Stimulated activated CD4-positive, alpha-beta T cell treated with anti-CD3 and anti-CD28 coated beads, Interleukin-1b, Interleukin-23, amount 100 ng/mL, for 1 hour (primary cell): ENCODE measurements around the gene CCDC149.

Experiments used
- DNase-seq, 2 donors: peaks; one replicate each; pipeline ENCODE4 v3.0.0-alpha.2; 2020; ENCODE audit warnings: low read depth in 2 of 2

Gene CCDC149

DNA sequence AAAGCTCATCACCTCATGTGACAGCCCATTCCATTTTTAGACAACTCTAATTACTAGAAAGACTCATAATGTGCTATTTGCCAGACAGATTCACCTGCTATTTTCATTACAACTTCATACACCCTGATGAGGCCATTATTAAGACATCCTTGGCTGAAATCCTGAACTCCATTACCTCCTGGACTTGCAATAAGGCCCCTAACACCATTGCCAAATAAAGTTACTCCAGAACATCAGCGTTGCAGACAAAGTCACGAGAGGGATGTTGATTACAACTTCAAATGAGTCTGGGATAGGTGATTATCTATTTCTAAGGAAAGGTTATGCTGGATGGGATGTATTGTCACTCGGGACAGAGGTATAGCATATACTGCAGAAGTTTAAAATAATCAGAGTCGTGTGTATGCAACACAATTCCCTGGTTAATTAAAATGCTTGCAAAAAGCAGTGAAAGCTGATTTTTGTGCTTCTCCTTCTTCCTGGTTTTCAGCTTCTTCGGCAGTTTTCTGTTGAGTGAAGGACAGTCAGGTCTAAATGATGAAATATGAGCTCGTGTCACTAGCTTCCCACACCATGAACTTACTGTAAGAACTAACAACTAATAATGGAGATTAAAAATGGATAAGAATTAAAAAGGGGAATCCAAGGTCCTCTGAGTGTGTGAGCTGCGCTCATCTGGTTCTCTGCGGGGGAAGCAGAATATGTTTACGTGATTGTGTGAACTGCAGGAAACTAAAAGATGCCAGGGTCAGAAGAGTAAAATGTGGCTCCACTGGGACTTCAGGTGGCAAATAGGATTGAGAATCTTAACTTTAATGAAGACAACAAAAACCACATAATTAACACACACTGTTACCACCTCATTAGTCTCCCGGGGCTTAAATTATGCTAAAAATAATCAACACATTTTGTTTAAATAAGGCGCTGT lies 135.0 kb downstream of the CCDC149 start:
- DNase-seq: no peak

DNA sequence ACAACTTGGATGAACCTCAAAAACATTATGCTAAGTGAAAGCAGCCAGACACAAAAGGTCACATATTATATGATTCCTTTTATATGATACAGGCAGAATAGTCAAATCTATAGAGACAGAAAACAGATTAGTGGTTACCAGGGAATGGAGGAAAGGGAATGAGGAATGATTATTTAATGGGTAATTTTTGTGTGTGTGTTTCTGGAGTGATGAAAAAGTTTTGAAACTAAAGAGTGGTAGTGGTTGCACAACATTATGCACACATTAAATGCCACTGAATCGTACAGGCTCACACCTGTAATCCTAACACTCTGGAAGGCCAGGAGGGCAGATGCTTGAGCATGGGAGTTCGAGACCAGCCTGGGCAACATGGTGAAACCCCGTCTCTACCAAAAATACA lies 137.1 kb downstream of the CCDC149 start:
- DNase-seq: no peak

DNA sequence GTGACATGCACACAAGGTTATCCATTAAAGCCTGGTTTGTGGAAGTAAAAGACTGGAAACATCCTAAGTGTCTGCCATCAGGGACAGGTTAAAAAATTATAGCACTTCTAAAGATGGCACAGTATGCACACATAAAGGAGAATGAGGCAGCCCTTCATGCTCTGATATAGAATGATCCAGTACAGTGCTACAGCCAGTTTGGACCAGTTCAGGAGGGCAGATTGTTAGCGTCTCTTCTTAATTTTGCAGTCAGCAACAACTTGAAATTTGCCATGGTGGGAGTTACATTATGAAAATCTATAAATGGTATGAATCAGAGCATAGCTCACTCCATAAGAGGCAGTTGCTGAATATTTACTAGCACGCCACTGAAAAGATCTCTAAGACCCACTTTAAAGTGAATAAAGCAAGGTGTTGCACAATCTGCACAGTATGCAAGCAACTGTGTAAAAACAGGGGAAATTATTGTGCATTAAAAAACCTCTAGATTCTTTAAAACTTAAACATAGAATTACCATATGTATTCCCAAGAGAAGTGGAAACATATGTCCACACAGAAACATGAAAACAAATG lies 137.7 kb downstream of the CCDC149 start:
- no peak for DNase-seq

DNA sequence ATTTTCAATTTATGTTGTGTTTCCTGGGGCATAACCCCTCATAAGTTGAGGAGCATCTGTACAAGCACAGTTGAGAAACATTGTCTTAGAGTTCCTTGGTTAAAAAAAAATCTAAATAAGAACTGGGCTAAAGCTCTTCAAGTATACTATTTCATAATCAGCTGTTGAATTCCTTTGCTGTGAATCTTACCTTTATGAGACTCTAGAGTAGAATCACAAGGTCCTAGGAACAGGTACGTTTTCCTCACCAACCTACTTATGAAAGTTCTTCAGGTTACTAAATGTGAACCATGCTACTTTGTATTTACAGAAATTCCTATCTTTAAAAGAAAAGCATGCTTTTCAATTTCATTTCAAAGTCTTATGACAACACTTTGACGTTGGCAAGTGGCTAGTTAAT lies 138.4 kb downstream of the CCDC149 start:
- DNase-seq: no peak

DNA sequence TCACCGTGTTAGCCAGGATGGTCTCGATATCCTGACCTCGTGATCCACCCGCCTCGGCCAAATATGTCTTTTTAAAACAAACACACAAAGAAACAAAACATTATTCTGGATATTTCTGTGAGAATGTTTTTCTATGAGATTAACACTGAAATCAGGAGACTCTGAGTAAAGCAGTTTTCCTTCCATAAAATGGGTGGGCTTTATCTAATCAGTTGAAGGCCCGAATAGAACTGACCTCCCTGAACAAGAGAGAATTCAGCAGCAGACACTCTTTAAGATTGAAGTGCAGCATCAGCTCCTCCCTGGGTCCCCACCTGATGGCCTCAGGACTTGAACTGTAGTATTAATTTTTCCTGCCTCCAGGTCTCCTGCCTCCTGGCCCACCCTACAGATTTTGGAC lies 139.9 kb downstream of the CCDC149 start:
- DNase-seq: no peak

DNA sequence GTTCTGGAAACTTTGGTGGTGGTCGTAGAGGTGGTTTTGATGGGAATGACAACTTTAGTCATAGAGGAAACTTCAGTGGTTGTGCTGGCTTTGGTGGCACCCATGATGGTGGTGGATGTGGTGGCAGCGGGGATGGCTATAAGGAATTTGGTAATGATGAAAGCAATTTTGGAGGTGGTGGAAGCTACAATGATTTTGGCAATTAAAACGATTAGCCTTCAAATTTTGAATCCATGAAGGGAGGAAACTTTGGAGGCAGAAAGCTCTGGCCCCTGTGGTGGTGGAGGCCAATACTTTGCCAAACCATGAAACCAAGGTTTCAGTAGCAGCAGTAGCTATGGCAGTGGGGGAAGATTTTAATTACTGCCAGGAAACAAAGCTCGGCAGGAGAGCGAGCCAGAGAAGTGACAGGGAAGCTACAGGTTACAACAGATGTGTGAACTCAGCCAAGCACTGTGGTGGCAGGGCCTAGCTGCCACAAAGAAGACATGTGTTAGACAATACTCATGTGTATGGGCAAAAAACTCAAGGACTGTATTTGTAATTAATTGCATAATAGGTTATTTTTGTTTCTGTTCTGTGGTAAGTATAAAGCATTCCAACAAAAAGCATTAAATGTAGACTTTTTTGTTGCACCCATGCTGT lies 140.7 kb downstream of the CCDC149 start:
- DNase-seq: no peak

DNA sequence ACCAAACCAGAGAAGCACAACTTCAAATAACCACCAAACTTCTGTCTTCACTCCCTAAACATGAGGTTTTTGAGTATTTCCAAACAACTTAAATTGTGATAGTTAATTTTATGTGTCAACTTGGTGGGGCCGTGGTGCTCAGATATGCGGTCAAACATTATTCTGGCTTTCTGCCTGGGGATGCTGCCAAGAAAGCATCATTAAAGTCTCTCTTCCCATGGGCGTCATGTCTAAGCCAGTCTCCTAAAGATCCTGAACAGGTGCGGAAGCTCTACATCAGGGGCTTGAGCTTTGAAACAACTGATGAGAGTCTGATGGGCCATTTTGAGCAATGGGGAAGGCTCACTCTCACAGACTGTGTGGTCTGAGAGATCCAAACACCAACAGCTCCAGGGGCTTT lies 141.6 kb downstream of the CCDC149 start:
- no peak for DNase-seq

DNA sequence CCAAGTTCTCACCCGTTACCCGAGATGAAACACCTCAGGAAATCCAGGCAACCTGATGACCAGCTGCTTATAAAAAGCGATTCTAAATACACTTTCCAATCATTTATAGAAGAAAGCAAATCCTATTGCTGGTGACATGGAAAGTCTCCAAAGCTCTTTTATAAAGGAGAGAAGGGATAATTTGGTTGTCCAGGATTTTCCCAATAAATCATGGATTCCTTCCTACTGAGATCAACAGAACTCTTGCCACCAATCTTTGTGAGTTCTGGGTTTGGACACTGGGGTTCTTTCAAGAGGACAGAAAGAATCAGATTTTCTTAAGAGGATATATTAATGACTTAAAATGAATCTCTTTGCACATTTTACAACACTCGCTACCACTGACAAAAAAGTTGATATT lies 142.2 kb downstream of the CCDC149 start:
- DNase-seq: no peak

DNA sequence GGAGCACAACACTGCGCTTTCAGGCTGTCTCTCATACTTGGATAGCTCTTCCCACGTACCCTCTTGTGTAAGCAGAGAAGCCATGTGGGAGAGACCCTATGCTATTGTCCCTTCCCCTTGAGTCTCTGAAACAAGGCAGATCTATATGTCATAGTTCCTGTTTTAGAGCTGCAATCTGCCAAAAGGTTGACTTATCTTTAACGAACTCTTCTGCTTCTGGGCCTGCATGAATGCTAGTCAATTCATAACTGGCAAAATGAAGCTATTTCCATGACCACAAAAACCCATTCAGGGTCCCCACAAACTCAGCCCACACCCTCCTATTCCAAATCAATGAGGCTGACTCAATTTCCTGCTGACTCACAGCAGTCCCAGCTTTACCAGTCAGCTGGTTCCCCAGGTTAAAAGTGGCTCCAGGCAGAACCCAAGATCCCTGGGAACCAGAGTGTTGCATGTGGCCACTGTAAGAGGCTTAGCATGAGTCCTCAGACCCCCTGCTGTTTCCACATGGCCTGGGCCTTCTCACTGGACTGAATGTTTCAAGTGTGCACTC lies 142.7 kb downstream of the CCDC149 start:
- no peak for DNase-seq

DNA sequence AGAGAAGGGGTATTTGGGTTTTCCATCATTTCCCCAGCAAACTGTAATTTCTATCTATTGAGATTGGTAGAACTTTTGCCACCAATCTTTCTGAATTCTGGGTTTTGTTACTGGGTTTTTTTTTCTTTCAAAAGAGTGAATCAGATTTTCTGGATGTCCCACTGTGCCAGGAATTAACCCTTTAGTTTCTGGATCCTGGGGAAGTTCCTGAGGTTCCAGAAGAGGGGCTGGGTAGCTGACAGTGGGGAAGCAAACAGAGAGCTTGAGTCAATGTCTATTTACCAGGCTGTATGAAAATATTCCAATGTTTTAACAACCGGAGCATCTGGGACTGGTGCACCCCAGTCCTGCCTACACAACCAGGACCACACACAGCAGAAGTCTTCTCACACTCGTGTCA lies 143.3 kb downstream of the CCDC149 start:
- DNase-seq: no peak

DNA sequence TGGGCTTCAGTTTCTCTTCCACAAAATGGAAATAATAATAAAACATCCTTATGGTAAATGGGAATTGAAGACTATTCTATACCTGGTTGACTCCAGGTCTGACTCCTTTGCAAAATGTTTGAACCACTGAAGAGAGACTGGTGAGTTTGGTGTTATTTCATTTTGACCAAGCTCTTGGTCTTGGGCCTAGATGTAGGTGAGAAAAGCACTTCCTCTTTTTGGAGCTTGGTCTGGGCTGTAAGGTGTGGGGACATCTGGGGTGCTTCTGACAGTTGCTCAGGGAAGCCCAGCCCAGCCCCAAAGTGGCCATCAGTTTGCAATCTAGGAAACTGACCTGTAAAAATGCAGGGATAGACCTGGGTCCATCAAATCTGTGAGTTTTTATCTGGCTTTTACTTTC lies 144.2 kb downstream of the CCDC149 start:
- no peak for DNase-seq

DNA sequence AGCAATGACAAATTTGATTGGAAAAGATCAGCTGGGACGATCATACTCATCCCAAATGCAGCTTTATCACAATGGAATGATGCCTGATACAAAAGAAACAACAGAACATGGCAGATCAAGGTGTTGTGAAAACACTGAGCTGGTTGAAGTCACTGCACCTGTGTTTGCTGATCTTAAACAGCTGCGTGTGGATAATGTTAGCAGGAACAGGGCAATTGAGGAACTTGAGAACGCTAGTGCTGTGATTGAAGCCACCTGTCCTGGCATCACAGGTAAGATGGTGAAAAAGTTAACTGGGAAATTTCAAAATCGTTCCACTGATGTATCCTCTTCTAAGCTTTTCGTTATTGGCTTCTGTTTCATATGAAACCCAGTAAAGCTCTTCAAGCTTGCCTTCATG lies 144.8 kb downstream of the CCDC149 start:
- no peak for DNase-seq

DNA sequence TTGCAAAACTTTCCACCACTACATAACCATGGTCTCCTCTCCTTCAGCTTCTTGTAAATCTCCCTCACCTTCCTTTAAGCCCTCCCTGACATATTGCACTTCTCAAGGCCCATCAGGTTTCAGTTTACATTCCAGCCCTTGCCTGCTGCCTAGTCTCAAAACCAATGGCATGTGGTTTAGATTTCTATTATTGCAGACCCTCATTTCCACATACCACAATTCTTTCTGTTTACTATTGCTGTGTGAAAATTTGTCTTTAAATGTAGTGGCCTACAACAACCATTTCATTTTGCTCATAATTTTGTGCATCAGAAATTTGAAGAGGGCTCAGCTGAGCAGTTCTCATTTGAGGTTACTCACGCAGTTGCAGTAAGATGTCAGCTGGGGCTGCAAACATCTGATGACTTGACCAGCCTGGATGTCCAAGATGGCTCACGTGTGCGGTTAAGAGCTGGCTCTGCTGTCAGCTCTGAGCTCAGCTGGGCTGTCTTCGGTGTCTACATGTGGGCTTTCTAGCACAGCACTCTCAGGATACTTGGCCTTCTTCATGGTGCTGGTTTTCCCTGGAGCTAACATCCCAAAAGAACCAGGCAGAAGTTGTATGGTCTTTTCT lies 147.4 kb downstream of the CCDC149 start:
- DNase-seq: no peak

DNA sequence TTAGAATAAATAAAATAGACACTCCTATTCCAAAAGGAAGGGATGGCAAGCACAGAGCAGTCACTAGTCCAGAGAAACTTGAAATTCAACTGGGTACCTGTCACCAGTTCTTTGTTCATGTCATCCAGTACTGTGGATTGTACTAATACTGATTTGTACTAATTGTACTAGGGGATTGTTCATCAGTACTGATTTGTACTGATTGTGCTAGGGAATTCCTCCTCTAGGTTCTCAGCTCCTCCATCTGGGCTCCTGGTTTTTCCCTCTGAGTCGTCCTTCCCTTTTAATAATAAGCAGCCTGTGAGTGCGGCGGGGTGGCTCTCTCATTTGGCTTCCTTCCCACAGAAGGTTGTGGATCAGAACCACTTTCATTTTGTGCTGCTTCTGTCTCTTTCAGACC lies 148.5 kb downstream of the CCDC149 start:
- DNase-seq: no peak

DNA sequence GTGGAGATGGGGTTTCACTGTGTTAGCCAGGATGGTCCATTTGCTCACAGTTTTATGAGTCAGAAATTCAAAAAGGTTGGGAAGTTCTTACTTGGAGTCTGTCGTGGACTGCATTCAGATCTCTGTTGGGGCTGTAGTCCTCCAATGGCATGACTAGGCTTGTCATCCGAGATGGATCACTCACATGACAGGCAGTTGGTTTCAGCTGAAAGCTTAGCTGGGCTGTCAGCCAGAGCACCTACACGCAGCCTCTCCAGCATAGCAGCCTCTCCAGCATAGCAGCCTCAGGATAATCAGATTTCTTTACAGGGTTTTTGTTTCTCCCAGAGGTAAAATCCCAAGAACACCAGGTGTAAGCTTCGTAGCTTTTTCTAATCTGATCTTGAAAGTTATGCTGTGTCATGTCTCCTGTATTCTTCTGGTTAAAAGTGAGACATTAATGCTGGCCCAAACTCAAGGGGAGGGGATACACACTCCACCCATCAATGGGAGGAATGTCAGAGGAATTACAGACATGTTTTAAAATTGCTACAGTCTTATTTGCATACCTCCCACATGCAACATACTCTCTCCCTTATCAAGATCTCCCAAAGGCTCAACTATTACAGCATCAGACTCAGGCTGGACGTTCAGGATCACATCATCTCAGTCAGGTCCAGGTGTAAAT lies 149.1 kb downstream of the CCDC149 start:
- DNase-seq: no peak
